Endothelial cell of umbilical vein (primary cell): ENCODE results near the gene ULK1. TPM values are rescaled to one million over a fixed set of nuclear protein-coding genes. Genes with fewer than 3 reads are reported as not detected.

Experiments used
- BruUV-seq: library from RNA; stranded (reverse); fragments of 400-500 nt; replicated peaks from 2 replicates; lab custom pipeline; 2021; lab: Mats Ljungman, UMichigan
- CTCF ChIA-PET: fragments of 300-600, 350-600 bp; sonication (Branson Sonifier 250); formaldehyde crosslinking; loops from one replicate; lab custom pipeline; 2021; ENCODE audit warnings: antibody characterized with exemption, inconsistent platforms; lab: Charles Lee
- POLR2A ChIA-PET: fragments of 300-600, 350-600 bp; sonication (Branson Sonifier 250); formaldehyde crosslinking; loops from one replicate; lab custom pipeline; 2021; ENCODE audit warnings: antibody characterized with exemption, inconsistent platforms; lab: Charles Lee
- DNase-seq: peaks from one replicate; pipeline ENCODE4 v3.0.0-alpha.2; 2011; ENCODE audit warnings: low read depth, low spot score
- FAIRE-seq: peaks from 2 replicates; lab custom pipeline; 2011; peaks lifted over from hg19 to GRCh38; lab: Jason Lieb, UNC
- H2AFZ ChIP-seq: 2 replicates; pipeline ENCODE4 v1.6.0; 2012; ENCODE audit warnings: low read depth, low read length, control low read depth, inconsistent platforms
- H3K27ac ChIP-seq: 2 replicates; pipeline ENCODE4 v1.5.1; 2011; ENCODE audit warnings: low read depth, mild to moderate bottlenecking, control low read depth, low read length, moderate library complexity; ENCODE audit not compliant: insufficient read depth
- H3K27me3 ChIP-seq, 2 experiments: 2 replicates each; pipeline versions ENCODE4 v1.6.0 to v1.6.1; 2011; ENCODE audit warnings: low read length in 2 of 2, mixed read lengths in 1 of 2; ENCODE audit not compliant: control insufficient read depth in 2 of 2, insufficient read depth in 2 of 2
- H3K36me3 ChIP-seq, 2 experiments: 2 replicates in 1 of 2; 3 replicates in 1 of 2; pipeline ENCODE4 v1.5.1; 2011; ENCODE audit warnings: low read length in 2 of 2, mild to moderate bottlenecking in 1 of 2, moderate library complexity in 1 of 2; ENCODE audit not compliant: control insufficient read depth in 2 of 2, insufficient read depth in 2 of 2; ENCODE audit errors: extremely low read depth in 1 of 2
- H3K4me1 ChIP-seq: 3 replicates; pipeline ENCODE4 v1.5.1; 2011; ENCODE audit warnings: mild to moderate bottlenecking, low read length; ENCODE audit not compliant: control insufficient read depth, insufficient read depth; ENCODE audit errors: extremely low read depth
- H3K4me2 ChIP-seq: 2 replicates; pipeline ENCODE4 v1.6.1; 2011; ENCODE audit warnings: low read length, control low read depth, mixed read lengths; ENCODE audit not compliant: insufficient read depth
- H3K4me3 ChIP-seq, 3 experiments: fragments of 200-600 bp in 1 of 3; sonication (generic), shearing (Covaris generic) in 1 of 3; replicated peaks in 1 of 3; 2 replicates each; pipeline ENCODE4 v1.5.1; 2011 to 2016; ENCODE audit warnings: control low read depth in 3 of 3, low read length in 3 of 3, mild to moderate bottlenecking in 2 of 3, inconsistent platforms in 1 of 3, low read depth in 1 of 3, moderate library complexity in 1 of 3; ENCODE audit not compliant: insufficient read depth in 1 of 3
- H3K79me2 ChIP-seq: 2 replicates; pipeline ENCODE4 v1.6.0; 2012; ENCODE audit warnings: low read length, inconsistent platforms; ENCODE audit not compliant: control insufficient read depth, insufficient read depth
- H3K9ac ChIP-seq: replicated peaks from 2 replicates; pipeline ENCODE3; 2011; ENCODE audit warnings: low read length, control low read depth; ENCODE audit not compliant: insufficient read depth; ENCODE audit errors: extremely low read depth
- H3K9me1 ChIP-seq: replicated peaks from 3 replicates; pipeline ENCODE4 v1.6.0; 2011; ENCODE audit warnings: mild to moderate bottlenecking, low read length; ENCODE audit not compliant: control insufficient read depth, insufficient read depth; ENCODE audit errors: extremely low read depth
- H3K9me3 ChIP-seq: replicated peaks from 2 replicates; pipeline ENCODE4 v1.5.1; 2012; ENCODE audit warnings: low read length, inconsistent platforms; ENCODE audit not compliant: control insufficient read depth, insufficient read depth
- H4K20me1 ChIP-seq: replicated peaks from 2 replicates; pipeline ENCODE3; 2011; ENCODE audit warnings: mild to moderate bottlenecking, low read length; ENCODE audit not compliant: control insufficient read depth, insufficient read depth; ENCODE audit errors: extremely low read depth
- CTCF ChIP-seq, 2 donors: IDR thresholded peaks; 1 replicate in 1 of 2; 2 replicates in 1 of 2; pipeline ENCODE4 v1.5.1; 2011; ENCODE audit warnings: low read length in 2 of 2, mild to moderate bottlenecking in 2 of 2, moderate library complexity in 2 of 2, control low read depth in 1 of 2, inconsistent platforms in 1 of 2, low read depth in 1 of 2; ENCODE audit not compliant: insufficient read depth in 1 of 2; ENCODE audit errors: extremely low read depth in 1 of 2
- EZH2 ChIP-seq: IDR thresholded peaks from 2 replicates; pipeline ENCODE4 v1.6.1; 2012; ENCODE audit warnings: borderline replicate concordance, low read depth, mild to moderate bottlenecking, moderate library complexity, low read length, inconsistent platforms; ENCODE audit not compliant: severe bottlenecking
- FOS ChIP-seq: IDR thresholded peaks from 2 replicates; pipeline ENCODE4 v1.6.1; 2011; ENCODE audit warnings: mild to moderate bottlenecking, low read length, moderate library complexity, borderline replicate concordance; ENCODE audit not compliant: insufficient read depth
- GATA2 ChIP-seq: IDR thresholded peaks from 2 replicates; pipeline ENCODE4 v1.7.0; 2011; ENCODE audit warnings: low read depth, mild to moderate bottlenecking, moderate library complexity, mixed read lengths, low read length; ENCODE audit not compliant: insufficient read length, insufficient read depth
- JUN ChIP-seq: IDR thresholded peaks from 2 replicates; pipeline ENCODE4 v1.6.1; 2011; ENCODE audit warnings: borderline replicate concordance, low read depth; ENCODE audit not compliant: insufficient read length, insufficient read depth
- MYC ChIP-seq: IDR thresholded peaks from one replicate; pipeline ENCODE4 v1.6.1; 2011; ENCODE audit warnings: mild to moderate bottlenecking, low read depth, low read length
- POLR2A ChIP-seq: IDR thresholded peaks from 2 replicates; pipeline ENCODE4 v1.6.1; 2012; ENCODE audit warnings: low read depth, mild to moderate bottlenecking, control low read depth, low read length
- POLR2AphosphoS5 ChIP-seq: IDR thresholded peaks from 2 replicates; pipeline ENCODE4 v1.6.1; 2012; ENCODE audit warnings: low read depth, mild to moderate bottlenecking, control low read depth, low read length, moderate library complexity; ENCODE audit not compliant: insufficient read depth
- dilution Hi-C: fragments of 300-500 bp; cut with MboI; formaldehyde crosslinking; loops from one replicate; pipeline ENCODE4 v1.15.0; 2019; ENCODE audit warnings: low sequenced_read_pairs; ENCODE audit not compliant: extremely low pct_ligation_motif_present
- intact Hi-C: fragments of 100-400 bp; cut with micrococcal nuclease; formaldehyde crosslinking; loops from one replicate; pipeline ENCODE4 v1.10.0; 2022
- polyA plus RNA-seq, 4 experiments: library from polyadenylated mRNA; depleted of rRNA in 3 of 4; stranded (reverse) in 3 of 4; unstranded in 1 of 4; fragments of >200 nt; gene quantifications; 2 replicates each; pipeline versions ENCODE4 v1.2.1 to v1.2.3, GENCODE V29; 2011 to 2012; ENCODE audit warnings: missing spikeins in 1 of 4
- total RNA-seq: library from RNA; stranded (reverse); gene quantifications from 2 replicates; pipeline ENCODE4 v1.2.3, GENCODE V29; 2021
- TF ChIP-seq, protein P1 (sequence below): IDR thresholded peaks from 2 replicates; pipeline ENCODE4 v1.6.1; 2011; ENCODE audit not compliant: insufficient read depth, insufficient read length

Gene ULK1
- total and polyA plus RNA-seq, 2 donors (not counting 3 experiments of a cell fraction or from before 2014, with no cell fraction given): 14.4 to 38.2 TPM

GRCh38 chr12:131902332-131903241, 8.2 kb downstream of the ULK1 start:
- peaks cover 0 to 5% of the 10 kb centered on the region in 2 experiments for H3K36me3 ChIP-seq
- H3K4me2 ChIP-seq: no peak overlapping the region
- no peak overlapping the region for H3K27ac ChIP-seq
- dilution Hi-C loops (no loop called here), intact Hi-C loops (no loop called here)
- H3K27me3 ChIP-seq: no peaks in the 10 kb centered on the region
- no peak overlapping the region for H2AFZ ChIP-seq
- H3K9me1 ChIP-seq: no peaks in the 10 kb centered on the region
- H3K9ac ChIP-seq: no peak overlapping the region
- no peaks in the 10 kb centered on the region for H4K20me1 ChIP-seq
- no TSS peak for BruUV-seq
- H3K79me2 ChIP-seq: no peaks in the 10 kb centered on the region
- no peak for TF ChIP-seq CTCF (IDR thresholded peaks at IDR 0.05; ENCODE audit: extremely low read depth in 1 of 2, insufficient read depth in 1 of 2, low read depth in 1 of 2, low read length in 2 of 2)
- TF ChIP-seq MYC: no peak
- TF ChIP-seq FOS: no peak
- no peak for TF ChIP-seq POLR2A
- no peak for TF ChIP-seq EZH2
- TF ChIP-seq, protein P1, sequence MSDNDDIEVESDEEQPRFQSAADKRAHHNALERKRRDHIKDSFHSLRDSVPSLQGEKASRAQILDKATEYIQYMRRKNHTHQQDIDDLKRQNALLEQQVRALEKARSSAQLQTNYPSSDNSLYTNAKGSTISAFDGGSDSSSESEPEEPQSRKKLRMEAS: no peak
- no peak for TF ChIP-seq JUN
- TF ChIP-seq GATA2: no peak
- TF ChIP-seq POLR2AphosphoS5: no peak
- H3K4me3 ChIP-seq: no peak overlapping the region
- ChIA-PET POLR2A (no interaction called here), CTCF (no interaction called here)
- DNase-seq (no peak), FAIRE-seq (no peak)
- no peaks in the 10 kb centered on the region for H3K9me3 ChIP-seq
- no peaks in the 10 kb centered on the region for H3K4me1 ChIP-seq
